Endometrial microvascular endothelial cells (primary cell): ENCODE measurements around the gene ACADM. TPM values are rescaled to one million over a fixed set of nuclear protein-coding genes. Genes with fewer than 3 reads are reported as not detected.

Experiments
- total RNA-seq: library from RNA; depleted of rRNA; stranded (reverse); fragments of >200 nt; gene quantifications from one replicate; pipeline ENCODE4 v1.2.3, GENCODE V29; 2015; ENCODE audit errors: inconsistent ontology term

ACADM gene
- total RNA-seq, 1 donor from 2014 or later, result 24.9 TPM

Other genes with a start within 250 kb of the ACADM start
- 1.4 TPM for gene SLC44A5, start 113.6 kb upstream of the ACADM start, total RNA-seq
- 63.0 TPM for gene RABGGTB, start 61.5 kb downstream of the ACADM start, total RNA-seq
- gene MSH4, start 72.2 kb downstream of the ACADM start, total RNA-seq, result not detected
- not detected for gene ASB17, start 207.7 kb downstream of the ACADM start, total RNA-seq